Loucy (cell line): Measurements from ENCODE around the gene TBX21.

Source experiments
- H2AFZ ChIP-seq: fragments of 200-600 bp; sonication (generic); 2 replicates; pipeline ENCODE4 v1.6.0; 2016; ENCODE audit warnings: antibody characterized with exemption, mild to moderate bottlenecking, low read length, moderate library complexity
- H3F3A ChIP-seq: fragments of 200-600 bp; 2 replicates; pipeline ENCODE4 v1.6.0; 2016; ENCODE audit warnings: antibody characterized with exemption, low read depth, mild to moderate bottlenecking
- H3K27me3 ChIP-seq: fragments of 200-600 bp; sonication (generic); 2 replicates; pipeline ENCODE4 v1.6.1; 2014; ENCODE audit warnings: low read length, mild to moderate bottlenecking; ENCODE audit not compliant: insufficient read depth, poor library complexity, severe bottlenecking
- H3K36me3 ChIP-seq: fragments of 200-600 bp; sonication (generic); 2 replicates; pipeline ENCODE4 v1.6.1; 2016; ENCODE audit warnings: low read length; ENCODE audit not compliant: insufficient read depth
- H3K4me1 ChIP-seq: fragments of 200-600 bp; sonication (generic); 2 replicates; pipeline ENCODE4 v1.5.1; 2014; ENCODE audit warnings: low read length, mild to moderate bottlenecking; ENCODE audit not compliant: insufficient read depth, poor library complexity, severe bottlenecking
- H3K4me2 ChIP-seq: fragments of 200-600 bp; sonication (generic); 2 replicates; pipeline ENCODE4 v1.6.0; 2014; ENCODE audit warnings: antibody characterized with exemption, low read length, low read depth, mild to moderate bottlenecking; ENCODE audit not compliant: poor library complexity, severe bottlenecking
- H3K4me3 ChIP-seq: fragments of 200-600 bp; sonication (generic); 2 replicates; pipeline ENCODE4 v1.5.1; 2014; ENCODE audit warnings: low read length, mild to moderate bottlenecking, mixed read lengths; ENCODE audit not compliant: poor library complexity, severe bottlenecking
- H3K79me2 ChIP-seq: fragments of 200-600 bp; sonication (generic); 2 replicates; pipeline ENCODE4 v1.6.1; 2014; ENCODE audit warnings: low read length; ENCODE audit not compliant: insufficient read depth
- H3K9ac ChIP-seq: fragments of 200-600 bp; sonication (generic); 2 replicates; pipeline ENCODE4 v1.6.0; 2014; ENCODE audit warnings: mild to moderate bottlenecking, low read depth, low read length, moderate library complexity; ENCODE audit not compliant: poor library complexity, severe bottlenecking
- H3K9me2 ChIP-seq: fragments of 200-600 bp; sonication (generic); replicated peaks from 2 replicates; pipeline ENCODE4 v1.6.1; 2016; ENCODE audit warnings: low read depth, low read length, mixed read lengths
- H3K9me3 ChIP-seq: fragments of 200-600 bp; sonication (generic); 2 replicates; pipeline ENCODE4 v1.6.1; 2014; ENCODE audit warnings: mild to moderate bottlenecking, antibody characterized with exemption, low read length, low read depth; ENCODE audit not compliant: insufficient read depth
- H4K20me1 ChIP-seq: fragments of 200-600 bp; sonication (generic); 2 replicates; pipeline ENCODE4 v1.6.0; 2014; ENCODE audit warnings: antibody characterized with exemption, low read length, mild to moderate bottlenecking; ENCODE audit not compliant: insufficient read depth, poor library complexity, severe bottlenecking
- CTCF ChIP-seq: fragments of 200-600 bp; sonication (generic); conservative IDR thresholded peaks from 2 replicates; pipeline ENCODE4 v1.5.1; 2014; ENCODE audit warnings: mild to moderate bottlenecking, antibody characterized with exemption, low read length
- EZH2phosphoT487 ChIP-seq: fragments of 200-600 bp; IDR thresholded peaks from 2 replicates; pipeline ENCODE4 v1.6.1; 2018; ENCODE audit warnings: antibody characterized with exemption, mild to moderate bottlenecking, moderate library complexity, borderline replicate concordance

Gene TBX21

GRCh38 chr17:47692137-47692894 is 40.7 kb upstream of the TBX21 start:
- Histone ChIP-seq H4K20me1 (no peaks in the 10 kb centered on the region), H3K27me3 (no peaks in the 10 kb centered on the region), H2AFZ (0 out of 2 replicates have a peak overlapping the region, but pooled peaks have one; percentile 7), H3K9ac (peak overlapping the region; percentile 62), H3K9me2 (no peaks in the 10 kb centered on the region), H3F3A (no peaks in the 10 kb centered on the region; the same call in 1 of the 2 replicates), H3K36me3 (no peaks in the 10 kb centered on the region), H3K4me1 (peaks cover 18% of the 10 kb centered on the region), H3K9me3 (no peaks in the 10 kb centered on the region), H3K4me2 (peak overlapping the region; percentile 81), H3K4me3 (peak overlapping the region; percentile 71), H3K79me2 (no peaks in the 10 kb centered on the region)
- TF ChIP-seq CTCF (no peak), EZH2phosphoT487 (no peak)

- Histone ChIP-seq H3K36me3 (no peaks in the 10 kb centered on the region), H2AFZ (peak overlapping the region; percentile 7), H3K4me1 (peaks cover 18% of the 10 kb centered on the region), H3K9ac (peak overlapping the region; percentile 62), H3K9me2 (no peaks in the 10 kb centered on the region), H4K20me1 (no peaks in the 10 kb centered on the region), H3K79me2 (no peaks in the 10 kb centered on the region), H3K27me3 (no peaks in the 10 kb centered on the region), H3F3A (no peaks in the 10 kb centered on the region; the same call in 1 of the 2 replicates), H3K4me2 (peak overlapping the region; percentile 81), H3K4me3 (peak overlapping the region; percentile 71), H3K9me3 (no peaks in the 10 kb centered on the region)
- no peak for TF ChIP-seq CTCF
- no peak for TF ChIP-seq EZH2phosphoT487
Observed at GRCh38 chr17:47692895-47693730, 39.9 kb upstream of the TBX21 start.

- Histone ChIP-seq H3K4me3 (peak within 1 kb of the TSS; percentile 71), H3K4me1 (peaks cover 18% of the 10 kb centered on the region), H4K20me1 (no peaks in the 10 kb centered on the region), H2AFZ (peak within 1 kb of the TSS; percentile 72), H3K9me2 (no peaks in the 10 kb centered on the region), H3K9ac (peak within 1 kb of the TSS; percentile 62), H3K36me3 (no peaks in the 10 kb centered on the region), H3K27me3 (no peaks in the 10 kb centered on the region), H3K9me3 (no peaks in the 10 kb centered on the region), H3K79me2 (no peaks in the 10 kb centered on the region), H3F3A (no peaks in the 10 kb centered on the region; the same call in 1 of the 2 replicates), H3K4me2 (peak within 1 kb of the TSS; percentile 81)
- TF ChIP-seq EZH2phosphoT487 (no peak), CTCF (no peak)
Observed at GRCh38 chr17:47693731-47694580, 39.1 kb upstream of the TBX21 start, which contains the start of gene TBKBP1. TBKBP1 (plus strand) TSS chr17:47694161; CDS start chr17:47696113, 1,952 bp downstream.
